Panc1 (cell line): ENCODE data around the gene SIN3B. TPM values are rescaled to one million over a fixed set of nuclear protein-coding genes. Genes with fewer than 3 reads are reported as not detected.

Experiments
- ATAC-seq: fragments of 200-7000 bp; cut with Tn5 transposase; 2 replicates; pipeline ENCODE4 v1.9.1; 2020; ENCODE audit warnings: mild to moderate bottlenecking, moderate library complexity
- BruUV-seq: library from RNA; stranded (reverse); fragments of 400-500 nt; replicated peaks from 2 replicates; lab custom pipeline; 2021; lab: Mats Ljungman, UMichigan
- CTCF ChIA-PET: fragments of 300-600 bp; sonication (Branson Sonifier 250); formaldehyde crosslinking; loops from one replicate; lab custom pipeline; 2022; ENCODE audit warnings: antibody characterized with exemption; lab: Charles Lee
- POLR2A ChIA-PET: fragments of 300-600 bp; sonication (Branson Sonifier 250); formaldehyde crosslinking; loops from one replicate; lab custom pipeline; 2022; ENCODE audit warnings: antibody characterized with exemption; lab: Charles Lee
- DNase-seq: peaks from one replicate; pipeline ENCODE4 v3.0.0-alpha.2; 2010; ENCODE audit warnings: low read depth, low spot score
- H3K27ac ChIP-seq: 2 replicates; pipeline ENCODE4 v1.5.1; 2011; ENCODE audit warnings: mild to moderate bottlenecking, low read length, inconsistent platforms
- H3K27me3 ChIP-seq: fragments of 200-500 bp; sonication (Bioruptor generic); 2 replicates; pipeline ENCODE4 v1.6.0; 2014; ENCODE audit warnings: low read length, inconsistent platforms; ENCODE audit not compliant: control insufficient read depth, insufficient read depth
- H3K36me3 ChIP-seq: fragments of 200-500 bp; sonication (Bioruptor generic); 2 replicates; pipeline ENCODE4 v1.5.1; 2014; ENCODE audit warnings: inconsistent platforms, mild to moderate bottlenecking, low read length, moderate library complexity; ENCODE audit not compliant: control insufficient read depth, insufficient read depth
- H3K4me1 ChIP-seq: 2 replicates; pipeline ENCODE4 v1.5.1; 2011; ENCODE audit warnings: inconsistent platforms, mild to moderate bottlenecking, low read length, moderate library complexity; ENCODE audit not compliant: control insufficient read depth, insufficient read depth
- H3K4me3 ChIP-seq, 2 experiments: 2 replicates each; pipeline ENCODE4 v1.5.1; 2011 to 2012; ENCODE audit warnings: low read depth in 2 of 2, low read length in 2 of 2, mild to moderate bottlenecking in 2 of 2, inconsistent platforms in 1 of 2, moderate library complexity in 1 of 2
- H3K9me3 ChIP-seq: fragments of 200-500 bp; sonication (Bioruptor generic); 2 replicates; pipeline ENCODE4 v1.5.1; 2014; ENCODE audit warnings: low read depth, mild to moderate bottlenecking, inconsistent platforms, low read length, moderate library complexity; ENCODE audit not compliant: control insufficient read depth, insufficient read depth
- CTCF ChIP-seq: fragments of 450-650 bp; IDR thresholded peaks from 2 replicates; pipeline ENCODE4 v1.5.1; 2017; ENCODE audit warnings: mild to moderate bottlenecking
- POLR2AphosphoS5 ChIP-seq: IDR thresholded peaks from 2 replicates; pipeline ENCODE4 v1.6.1; 2012; ENCODE audit warnings: mild to moderate bottlenecking, low read depth, low read length, moderate library complexity
- REST ChIP-seq, 2 experiments: IDR thresholded peaks; 2 replicates each; pipeline ENCODE4 v1.6.1; 2011 to 2012; ENCODE audit warnings: low read depth in 2 of 2, control low read depth in 1 of 2, low read length in 1 of 2, mild to moderate bottlenecking in 1 of 2, moderate library complexity in 1 of 2; ENCODE audit not compliant: insufficient read depth in 1 of 2
- SIN3A ChIP-seq: IDR thresholded peaks from 2 replicates; pipeline ENCODE4 v1.6.1; 2012; ENCODE audit warnings: low read depth, mild to moderate bottlenecking, low read length, moderate library complexity, borderline replicate concordance; ENCODE audit not compliant: insufficient read depth
- TCF7L2 ChIP-seq: IDR thresholded peaks from 2 replicates; pipeline ENCODE4 v1.6.1; 2011; ENCODE audit warnings: mild to moderate bottlenecking, low read depth, low read length, inconsistent platforms
- in situ Hi-C: cut with HindIII; loops from 2 replicates; pipeline ENCODE4 v1.10.0; 2016; ENCODE audit warnings: low sequenced_read_pairs, low pct_unique_long_range_greater_than_20kb
- intact Hi-C: fragments of 100-400 bp; cut with micrococcal nuclease; formaldehyde crosslinking; loops from one replicate; pipeline ENCODE4 v1.10.0; 2022; ENCODE audit not compliant: unreplicated experiment
- total RNA-seq: library from RNA; stranded (reverse); gene quantifications from one replicate; pipeline ENCODE4 v1.2.1, GENCODE V29; 2021; ENCODE audit not compliant: unreplicated experiment

SIN3B gene
- total RNA-seq, 1 experiment from 2014 or later, result 47.0 TPM

GRCh38 chr19:16917401-16917800 lies 88.2 kb downstream of the SIN3B start:
- ChIA-PET POLR2A (no interaction called here), CTCF (no interaction called here)
- Histone ChIP-seq H3K4me3 (no peak overlapping the region), H3K9me3 (0 out of 2 replicates have a peak, but pooled peaks cover 3% of the 10 kb centered on the region), H3K27me3 (no peaks in the 10 kb centered on the region), H3K4me1 (no peaks in the 10 kb centered on the region), H3K27ac (no peak overlapping the region), H3K36me3 (no peaks in the 10 kb centered on the region)
- no TSS peak for BruUV-seq
- no peak for TF ChIP-seq SIN3A
- no peak for TF ChIP-seq REST (IDR thresholded peaks at IDR 0.05; ENCODE audit: insufficient read depth in 1 of 2, low read depth in 2 of 2, low read length in 1 of 2)
- no peak for TF ChIP-seq CTCF
- no peak for TF ChIP-seq POLR2AphosphoS5
- TF ChIP-seq TCF7L2, result no peak
- intact Hi-C loops (no loop called here), in situ Hi-C loops (no loop called here)
- DNase-seq (no peak), ATAC-seq (no peak)

- in situ Hi-C loops, result no loop called here
- TF ChIP-seq POLR2AphosphoS5 (no peak), SIN3A (no peak), CTCF (no peak), REST (IDR thresholded peaks at IDR 0.05; ENCODE audit: insufficient read depth in 1 of 2, low read depth in 2 of 2, low read length in 1 of 2) (no peak), TCF7L2 (no peak)
- DNase-seq (no peak), ATAC-seq (no peak)
- no peaks in the 10 kb centered on the region for H3K9me3 ChIP-seq
- ChIA-PET CTCF (no interaction called here), POLR2A (no interaction called here)
- intact Hi-C loops, result no loop called here
- BruUV-seq, result no TSS peak
- H3K4me1 ChIP-seq, result no peaks in the 10 kb centered on the region
- H3K4me3 ChIP-seq, result no peak overlapping the region
- H3K27me3 ChIP-seq, result no peaks in the 10 kb centered on the region
- no peaks in the 10 kb centered on the region for H3K36me3 ChIP-seq
- H3K27ac ChIP-seq, result no peak overlapping the region
Observed at GRCh38 chr19:16919496-16919895, 90.3 kb downstream of the SIN3B start.
